NCI-H1417 treated with DMSO at 0.1 percent for 48 hours (cell line): ENCODE data around the gene NFAM1.

Experiments used
- DNase-seq: peaks from one replicate; lab custom pipeline; 2025; lab: John Stamatoyannopoulos, UW

NFAM1 gene

GRCh38 chr22:42414565-42415303 is 17.5 kb downstream of the NFAM1 start:
- DNase-seq, result no peak

- DNase-seq, result no peak
Measured at GRCh38 chr22:42414021-42414420, 18.2 kb downstream of the NFAM1 start.

DNA sequence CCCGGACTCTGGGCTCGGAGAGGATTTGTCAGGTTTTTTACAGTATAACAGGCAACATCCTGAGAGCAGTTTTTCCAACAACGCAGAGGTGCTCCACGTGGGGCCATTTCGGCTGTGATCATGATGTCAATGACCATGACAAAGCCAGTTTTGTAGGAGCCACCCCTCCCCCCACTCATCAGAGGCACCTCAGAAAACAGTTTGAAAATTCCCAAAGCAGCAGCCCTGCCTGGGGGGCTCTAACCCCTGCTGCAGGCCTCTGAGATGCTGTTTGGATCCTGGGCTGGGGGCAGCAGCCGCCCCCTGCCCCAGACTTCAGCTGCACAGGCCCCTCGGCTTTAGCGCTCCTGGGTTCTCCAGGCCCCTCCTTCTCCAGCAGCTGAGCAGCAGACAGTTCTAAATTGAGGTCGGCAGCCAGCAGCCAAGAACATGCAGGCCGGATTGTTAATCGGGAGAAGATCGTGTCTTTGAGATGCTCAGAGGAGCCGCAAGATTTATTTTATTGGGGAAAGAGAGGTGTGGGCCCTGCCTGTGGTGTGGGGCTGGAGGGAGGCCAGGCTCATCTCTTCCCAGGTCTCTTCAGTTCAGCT is 19.4 kb downstream of the NFAM1 start:
- DNase-seq, result no peak

DNA sequence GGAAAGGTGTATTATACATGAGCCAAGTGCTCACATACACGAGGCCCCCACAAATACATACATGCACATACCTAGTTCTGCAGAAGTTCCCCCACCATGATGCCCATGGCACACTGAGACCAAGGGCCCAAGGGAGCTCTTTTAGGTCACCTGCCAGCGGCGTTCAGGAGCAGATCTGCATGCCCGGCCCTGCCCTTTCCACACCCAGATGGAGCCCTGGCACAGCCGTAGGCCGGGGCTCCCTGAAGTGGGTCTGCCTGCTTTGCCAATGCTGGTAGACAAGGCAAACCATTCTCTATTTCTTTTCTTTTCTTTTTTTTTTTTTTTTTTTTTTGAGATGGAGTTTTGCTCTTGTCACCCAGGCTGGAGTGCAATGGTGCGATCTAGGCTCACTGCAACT is 21.5 kb downstream of the NFAM1 start:
- DNase-seq, result no peak

DNA sequence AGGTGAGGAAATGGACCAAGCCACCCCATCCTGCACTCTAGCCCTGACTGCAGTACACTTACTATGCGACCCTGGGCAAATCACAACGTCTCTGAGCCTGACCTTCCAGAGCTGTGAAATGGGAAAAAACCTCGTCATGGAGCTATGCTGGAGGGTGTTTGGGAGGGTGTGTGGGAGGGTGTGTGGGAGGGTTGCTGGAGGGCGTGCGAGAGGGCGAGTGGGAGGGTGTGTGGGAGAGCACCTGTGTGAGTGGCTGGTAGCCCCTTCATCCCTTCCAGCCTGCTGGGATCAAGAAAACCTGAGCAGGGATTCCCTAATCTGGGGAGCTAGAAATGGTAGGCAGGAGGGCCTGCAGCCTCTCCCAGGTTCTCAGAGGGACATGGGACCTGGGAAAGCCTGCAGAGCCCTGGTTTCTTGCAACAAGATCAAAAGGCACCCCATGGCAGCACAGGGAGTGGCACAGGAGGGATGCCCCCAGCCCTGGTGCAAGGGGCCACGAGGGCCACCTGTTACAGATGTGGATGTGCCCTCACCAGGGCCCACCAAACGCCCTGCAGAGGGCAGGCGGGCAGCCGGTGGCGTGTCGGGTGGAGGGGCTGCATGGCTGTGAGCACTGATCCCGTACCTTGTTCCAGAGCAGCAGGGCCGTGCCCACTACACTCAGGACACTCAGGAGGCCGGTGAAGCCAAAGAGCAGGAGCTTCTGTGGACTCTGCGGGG is 23.2 kb downstream of the NFAM1 start:
- DNase-seq, result no peak

DNA sequence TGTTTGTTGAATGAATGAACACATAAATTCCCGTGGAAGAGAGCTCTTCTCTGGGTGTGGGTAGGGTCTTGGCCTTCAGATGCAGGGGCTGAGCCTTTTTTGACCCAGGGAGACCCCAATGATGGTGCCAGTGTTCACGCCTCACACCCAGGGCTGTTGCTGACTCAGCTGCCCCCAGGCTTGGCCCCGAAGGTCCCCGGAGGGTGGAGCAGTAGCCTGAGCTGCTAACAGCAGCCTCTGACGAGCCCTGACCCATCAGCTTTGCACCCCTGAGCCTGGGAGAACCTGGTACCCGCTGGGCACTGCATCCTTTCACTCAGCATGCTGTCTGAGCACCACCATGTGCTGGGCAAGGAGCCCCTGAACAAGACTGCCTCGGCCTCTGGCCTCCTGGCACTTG is 23.9 kb downstream of the NFAM1 start:
- DNase-seq, result no peak

- DNase-seq, result no peak
Measured at GRCh38 chr22:42404266-42404665, 27.9 kb downstream of the NFAM1 start.

DNA sequence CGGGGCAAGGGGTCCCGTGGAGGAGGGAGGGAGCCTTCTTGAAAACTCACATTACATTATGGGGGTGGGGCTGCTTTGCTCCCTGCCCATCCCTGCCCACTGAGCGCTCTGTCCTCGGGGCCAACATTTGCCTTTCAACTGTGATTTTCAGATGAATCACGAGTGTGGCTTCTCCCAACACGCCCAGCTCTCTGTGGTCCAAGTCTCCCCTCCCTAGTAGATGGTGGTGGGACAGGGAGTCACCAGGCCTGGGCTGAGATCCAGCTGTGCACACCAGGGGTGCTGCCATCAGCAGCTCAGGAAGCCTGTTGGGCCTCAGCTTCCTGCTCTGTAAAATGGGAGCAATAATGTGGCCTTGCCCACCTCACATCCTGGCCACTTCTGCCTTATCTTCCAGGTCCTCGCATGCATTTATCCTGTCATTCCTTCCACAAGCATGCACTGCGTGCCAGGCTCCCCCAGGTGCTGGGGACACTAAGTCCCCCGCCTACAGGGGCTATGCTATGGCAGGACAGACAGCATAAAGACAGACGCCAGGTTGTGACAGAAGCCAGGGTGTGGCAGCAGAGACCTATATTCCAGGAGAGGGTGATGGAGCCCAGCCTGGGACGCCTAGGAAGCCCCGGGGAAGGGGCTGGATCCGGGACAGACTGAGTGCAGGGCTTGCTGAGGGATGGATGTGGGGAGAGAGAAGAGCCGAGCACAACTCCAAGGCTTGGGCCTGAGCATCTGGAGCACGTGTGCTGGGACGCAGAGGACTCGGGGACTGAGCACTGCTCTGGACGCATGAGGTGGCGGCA is 30.5 kb downstream of the NFAM1 start:
- no peak for DNase-seq

DNA sequence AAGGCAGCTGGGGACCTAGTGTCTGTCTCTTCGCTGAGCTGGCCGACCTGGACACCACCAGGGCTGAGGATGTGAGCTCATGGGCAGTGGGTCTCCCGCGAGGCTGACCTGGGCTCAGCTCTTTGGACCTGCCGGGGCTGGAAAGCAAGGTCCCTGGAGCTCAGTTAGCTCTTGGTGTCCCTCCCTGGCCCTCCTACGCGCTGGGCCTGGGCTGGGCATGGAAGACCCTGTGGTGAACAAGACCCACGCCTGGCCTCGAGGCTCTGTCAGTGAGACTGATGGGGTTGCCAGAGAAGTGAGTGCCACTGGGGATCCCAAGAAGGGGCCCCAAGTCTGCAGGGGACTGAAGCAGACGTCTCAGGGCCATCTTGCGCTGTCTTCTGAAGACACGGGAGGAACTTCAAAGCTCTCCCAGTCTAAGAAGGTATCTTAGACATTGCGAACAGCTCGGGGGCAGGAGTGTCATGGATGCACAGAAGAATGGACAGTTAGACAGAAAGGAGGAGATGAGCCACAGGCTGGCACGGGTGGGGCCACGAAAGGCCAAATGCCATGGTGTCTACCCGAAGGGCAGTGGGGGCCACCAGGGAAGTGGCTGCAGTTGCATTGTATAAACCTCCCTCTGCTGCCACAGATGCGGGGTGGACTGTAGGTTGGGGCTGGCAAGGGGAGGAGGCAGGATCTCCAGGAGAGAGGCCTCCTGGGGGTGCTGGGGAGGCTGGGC is 31.2 kb downstream of the NFAM1 start:
- no peak for DNase-seq

DNA sequence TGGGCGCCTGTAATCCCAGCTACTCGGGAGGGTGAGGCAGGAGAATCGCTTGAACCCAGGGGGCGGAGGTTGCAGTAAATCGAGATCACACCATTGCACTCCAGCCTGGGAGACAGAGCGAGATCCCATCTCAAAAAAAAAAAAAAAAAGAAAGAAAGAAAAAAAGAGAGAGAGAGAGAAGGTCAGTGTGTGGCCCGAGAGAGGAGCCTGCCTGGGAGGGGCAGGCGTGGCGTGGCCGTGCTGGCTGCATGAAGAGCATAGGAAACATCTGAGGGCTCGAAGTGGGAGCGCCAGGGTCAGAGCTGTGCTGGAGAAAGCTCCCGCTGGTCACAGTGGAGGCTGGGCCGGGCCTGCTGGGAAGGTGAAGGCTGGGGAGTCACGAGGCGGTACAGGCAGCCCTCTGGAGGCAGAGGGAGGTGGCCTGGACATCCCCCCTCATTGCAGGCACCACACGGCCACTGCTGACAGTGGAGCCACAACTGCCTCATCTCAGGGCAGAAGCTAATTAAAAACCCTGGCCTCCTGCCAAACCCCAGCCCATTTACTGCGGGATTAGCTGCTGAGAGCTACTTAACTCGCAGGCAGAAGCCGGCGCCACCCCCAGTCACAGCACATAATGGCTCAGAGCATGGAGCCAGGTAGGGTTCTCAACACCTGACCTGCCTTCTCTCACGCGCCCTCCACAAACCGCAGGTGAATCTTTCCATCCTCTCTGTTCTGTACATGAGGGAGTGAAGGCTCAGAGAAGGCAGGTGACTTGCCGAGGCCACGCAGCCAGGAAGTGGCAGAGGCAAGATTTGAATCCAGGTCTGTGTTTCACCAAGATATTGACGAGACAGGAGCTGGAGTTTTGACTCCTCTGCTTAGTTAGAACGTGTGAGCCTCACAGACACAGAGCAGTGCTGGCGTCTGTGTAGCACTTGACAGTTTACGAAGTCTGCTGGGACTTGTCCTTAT is 32.6 kb downstream of the NFAM1 start:
- DNase-seq, result peak; percentile 68

DNA sequence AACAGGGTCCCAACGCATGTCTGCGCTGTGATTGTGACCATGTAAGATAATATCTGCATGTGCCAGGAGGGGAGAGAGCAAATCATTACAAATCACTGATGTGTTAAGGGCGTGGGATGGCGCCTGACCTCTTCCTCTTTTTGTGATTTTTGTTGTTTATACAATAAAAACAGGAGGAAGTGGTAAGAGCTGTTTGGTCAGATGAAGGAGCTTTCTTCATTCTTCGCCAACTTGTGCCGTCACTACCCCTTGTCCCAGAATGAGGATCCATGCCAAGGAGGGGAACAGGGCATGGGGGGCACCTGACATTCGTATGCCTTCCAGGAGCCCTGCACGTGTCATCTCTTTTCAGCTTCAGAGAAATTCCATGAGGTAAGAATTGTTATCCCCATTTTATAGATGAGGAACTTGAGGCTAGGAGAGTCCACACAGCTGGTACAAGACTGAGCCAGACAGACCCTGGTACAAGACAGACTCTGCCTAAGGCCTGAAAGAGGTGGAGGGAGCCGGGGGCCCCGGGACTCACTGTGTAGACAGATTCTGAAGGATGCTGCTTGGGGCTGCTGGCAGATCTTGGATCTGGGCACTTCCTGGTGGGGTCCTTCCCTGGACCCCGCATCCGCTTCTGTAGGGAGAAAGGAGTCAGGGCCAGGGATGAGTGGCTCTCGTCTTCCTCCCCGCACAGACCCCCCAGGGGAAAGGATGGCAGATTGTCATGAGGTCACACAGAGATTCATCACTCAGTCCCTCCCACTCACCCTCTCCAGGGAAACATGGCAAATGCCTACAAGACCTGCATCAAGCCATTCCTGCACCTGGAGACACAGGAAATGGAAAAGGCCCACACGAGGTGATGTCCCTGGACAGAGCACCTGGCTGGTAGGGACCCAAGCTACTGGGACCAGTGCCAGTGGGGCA is 34.6 kb downstream of the NFAM1 start:
- DNase-seq, result no peak

DNA sequence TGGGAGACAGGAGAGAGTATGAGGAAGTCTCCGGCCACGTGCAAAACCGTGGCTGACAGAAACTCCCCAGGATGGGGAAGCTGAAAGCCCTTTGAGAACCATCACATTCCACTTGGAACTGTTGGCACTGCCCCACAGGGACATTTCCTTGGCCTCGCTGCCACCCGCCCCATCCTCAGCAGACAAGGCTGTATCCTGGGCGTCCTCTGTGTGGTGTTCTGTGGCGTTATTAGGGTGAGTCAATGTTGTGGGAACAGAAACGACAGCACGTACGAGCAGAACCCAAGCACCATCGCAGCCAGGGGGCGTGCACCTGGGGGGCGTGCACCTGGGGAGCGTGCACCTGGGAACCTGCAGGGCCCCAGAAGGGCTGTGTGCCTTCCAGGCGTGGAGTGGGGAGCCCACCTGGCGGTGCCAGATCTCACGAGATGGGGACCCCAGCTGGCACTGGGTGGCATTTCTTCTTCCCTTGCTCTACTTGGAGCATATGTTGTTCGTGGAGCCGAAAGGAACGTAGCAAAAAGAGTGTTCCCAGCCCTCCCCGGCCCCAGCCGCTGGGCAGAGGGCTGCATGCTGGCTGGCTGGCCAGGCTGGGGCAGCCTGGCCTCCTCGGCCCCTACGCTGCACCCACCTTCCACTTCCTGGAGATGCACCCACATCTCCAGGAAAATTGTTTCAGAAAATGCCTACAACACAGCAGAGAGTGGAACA is 35.4 kb downstream of the NFAM1 start:
- DNase-seq, result no peak

DNA sequence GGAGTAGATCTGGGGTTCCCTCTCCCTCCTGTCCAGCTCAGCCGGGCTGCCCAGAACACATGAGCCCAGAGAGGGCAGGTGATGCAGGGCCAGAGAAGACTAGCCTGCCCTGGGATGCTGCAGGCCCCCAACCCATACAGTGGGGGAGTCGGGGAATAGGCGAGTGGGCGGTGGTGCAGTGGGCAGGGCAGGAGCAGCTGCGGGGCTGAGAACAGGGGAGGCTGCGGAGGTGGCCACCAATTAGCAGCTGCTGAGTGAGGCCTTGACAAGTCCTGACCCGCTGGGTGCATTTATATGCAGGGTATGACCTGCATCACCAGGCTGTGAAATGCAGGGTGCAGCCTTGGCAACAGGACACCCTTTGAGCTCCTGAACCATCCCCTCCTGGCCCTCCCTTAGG is 43.1 kb downstream of the NFAM1 start:
- no peak for DNase-seq

- peak; percentile 73 for DNase-seq
Measured at GRCh38 chr22:42388130-42388797, 43.9 kb downstream of the NFAM1 start.

DNA sequence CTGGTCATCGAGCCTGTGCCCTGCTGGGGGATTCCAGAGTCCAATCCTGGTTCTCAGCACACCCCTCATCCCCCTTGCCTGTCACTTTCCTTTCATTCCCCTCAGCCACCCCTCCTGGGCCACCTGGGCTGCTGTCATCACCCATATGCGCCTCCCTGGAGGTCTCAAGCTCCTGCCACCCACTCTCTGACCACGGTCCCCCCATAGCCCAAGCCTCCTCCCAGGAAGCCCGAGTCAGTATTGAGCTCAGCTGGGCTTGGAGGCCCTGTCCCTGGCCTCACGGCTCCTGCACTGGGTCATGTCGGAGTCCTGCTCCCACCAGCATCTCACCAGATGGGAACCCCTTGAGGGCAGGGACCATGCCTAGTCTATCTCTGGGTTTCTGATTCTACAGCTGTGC is 44.6 kb downstream of the NFAM1 start:
- no peak for DNase-seq

DNA sequence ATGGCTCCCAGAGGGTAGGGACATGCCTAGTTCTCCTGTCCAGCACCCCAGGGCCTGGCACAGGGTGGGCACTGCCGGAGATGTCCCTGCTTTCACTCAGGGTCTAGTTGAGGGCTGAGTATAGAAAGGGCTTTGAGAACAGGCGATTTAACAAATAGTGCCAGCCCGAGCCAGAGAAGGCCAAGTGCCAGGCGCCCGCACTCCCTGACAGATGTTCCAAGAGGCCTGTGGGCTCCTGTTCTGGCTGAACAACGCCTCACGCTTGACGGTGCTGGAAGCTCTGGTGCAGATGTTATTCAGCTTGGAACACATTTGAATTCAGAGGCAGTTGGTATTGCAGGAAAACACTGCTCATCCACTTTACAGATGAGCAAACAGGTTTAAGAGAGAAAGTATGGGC is 46.5 kb downstream of the NFAM1 start:
- DNase-seq, result no peak

DNA sequence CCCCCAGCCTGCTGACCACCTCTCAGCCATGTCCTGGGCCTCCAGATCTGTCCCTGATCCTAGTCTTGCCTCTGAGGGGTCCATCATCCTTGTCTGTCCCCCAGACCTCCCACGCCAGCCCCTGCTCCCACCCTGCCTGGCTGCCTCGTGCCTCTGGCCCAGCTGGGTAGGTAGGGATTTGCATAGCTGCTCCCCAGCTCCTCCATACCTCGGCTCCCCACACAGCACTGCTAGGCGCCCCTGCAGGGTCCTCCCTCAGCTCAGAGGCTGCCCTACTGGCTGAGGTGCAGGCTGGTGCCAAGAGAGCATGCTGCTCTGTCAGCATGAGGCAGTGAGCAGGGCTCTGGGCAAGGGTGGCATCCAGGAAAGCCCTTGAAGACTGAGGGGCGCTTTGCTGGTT is 47.7 kb downstream of the NFAM1 start:
- no peak for DNase-seq

DNA sequence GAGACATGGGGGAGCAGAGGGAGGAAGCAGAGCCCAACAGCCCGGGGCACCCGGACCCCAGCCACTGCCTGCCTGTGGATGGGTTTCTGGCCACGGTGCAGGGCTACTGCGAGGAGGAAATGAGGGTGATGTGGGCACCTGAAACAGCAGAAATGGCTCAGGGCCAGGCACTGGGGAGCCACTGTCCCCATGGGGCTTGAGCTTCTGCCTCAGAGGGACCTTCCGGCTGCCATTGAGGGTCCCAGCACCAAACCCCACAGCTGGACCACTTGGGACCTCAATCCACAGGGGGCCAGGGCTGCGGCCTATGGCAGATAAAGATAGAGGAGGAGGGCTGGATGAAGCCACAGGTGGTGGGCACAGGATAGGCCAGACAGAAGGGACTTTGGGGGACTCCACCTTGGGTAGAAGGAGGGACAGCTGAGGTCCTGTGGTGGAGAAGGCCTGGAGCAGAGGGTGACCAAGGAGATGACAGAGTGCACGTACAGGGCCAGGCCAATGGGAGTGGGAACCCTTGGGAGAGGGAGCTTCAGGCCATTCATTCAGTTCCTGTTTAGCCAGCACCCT is 48.3 kb downstream of the NFAM1 start:
- DNase-seq, result no peak
